HG02678 (cell line): Measurements from ENCODE around the gene HOTAIR.

ENCODE experiments used
- ATAC-seq: cut with Tn5 transposase; IDR thresholded peaks from one replicate; pipeline ENCODE4 v1.9.1; 2021; ENCODE audit warnings: mild to moderate bottlenecking, moderate library complexity; ENCODE audit not compliant: unreplicated experiment

Gene HOTAIR

GRCh38 chr12:53963005-53963404 lies 11.7 kb downstream of the HOTAIR start:
- ATAC-seq: no peak

- ATAC-seq: no peak
Measured at GRCh38 chr12:53961025-53961761, 13.6 kb downstream of the HOTAIR start.

GRCh38 chr12:53960187-53961024 lies 14.3 kb downstream of the HOTAIR start:
- no peak for ATAC-seq

GRCh38 chr12:53959314-53959713 lies 15.4 kb downstream of the HOTAIR start:
- no peak for ATAC-seq

GRCh38 chr12:53958128-53958527 lies 16.6 kb downstream of the HOTAIR start:
- no peak for ATAC-seq

- no peak for ATAC-seq
Measured at GRCh38 chr12:53956914-53957536, 17.7 kb downstream of the HOTAIR start.

GRCh38 chr12:53956251-53956887 lies 18.4 kb downstream of the HOTAIR start:
- no peak for ATAC-seq

GRCh38 chr12:53955776-53956250 lies 18.9 kb downstream of the HOTAIR start:
- no peak for ATAC-seq

- no peak for ATAC-seq
Measured at GRCh38 chr12:53955036-53955775, 19.5 kb downstream of the HOTAIR start.

GRCh38 chr12:53954694-53955035 lies 20.1 kb downstream of the HOTAIR start, which contains the start of gene HOXC12:
Gene HOXC12 (plus strand): TSS chr12:53954903. CDS start chr12:53954930, 27 bp downstream.
- no peak for ATAC-seq

- no peak for ATAC-seq
Measured at GRCh38 chr12:53953831-53954693, 20.7 kb downstream of the HOTAIR start.

GRCh38 chr12:53952871-53953734 lies 21.7 kb downstream of the HOTAIR start:
- no peak for ATAC-seq

GRCh38 chr12:53952335-53952694 lies 22.4 kb downstream of the HOTAIR start:
- no peak for ATAC-seq

- no peak for ATAC-seq
Measured at GRCh38 chr12:53951577-53952334, 23.0 kb downstream of the HOTAIR start.

- no peak for ATAC-seq
Measured at GRCh38 chr12:53950789-53951576, 23.8 kb downstream of the HOTAIR start.

- ATAC-seq: no peak
Measured at GRCh38 chr12:53950437-53950773, 24.3 kb downstream of the HOTAIR start.
